Measurements from ENCODE around the gene DUOX1.

DUOX1 gene

DNA sequence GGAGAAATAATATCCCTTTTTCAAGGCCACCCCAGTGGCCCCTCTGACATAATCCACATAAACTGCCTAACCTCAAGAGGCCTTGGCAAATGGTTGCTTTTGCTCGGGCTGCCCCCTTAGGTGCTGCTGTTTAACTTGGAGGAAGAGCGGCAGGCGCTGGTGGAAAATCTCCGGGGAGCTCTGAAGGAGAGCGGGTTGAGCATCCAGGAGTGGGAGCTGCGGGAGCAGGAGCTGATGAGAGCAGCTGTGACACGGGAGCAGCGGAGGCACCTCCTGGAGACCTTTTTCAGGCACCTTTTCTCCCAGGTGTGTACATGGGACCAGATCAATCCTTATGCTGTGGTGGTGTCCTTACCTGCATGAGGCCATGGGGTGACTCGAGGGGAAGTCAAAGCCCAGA, 15.0 kb downstream of the DUOX1 start:
- DNase-seq: no peak

DNA sequence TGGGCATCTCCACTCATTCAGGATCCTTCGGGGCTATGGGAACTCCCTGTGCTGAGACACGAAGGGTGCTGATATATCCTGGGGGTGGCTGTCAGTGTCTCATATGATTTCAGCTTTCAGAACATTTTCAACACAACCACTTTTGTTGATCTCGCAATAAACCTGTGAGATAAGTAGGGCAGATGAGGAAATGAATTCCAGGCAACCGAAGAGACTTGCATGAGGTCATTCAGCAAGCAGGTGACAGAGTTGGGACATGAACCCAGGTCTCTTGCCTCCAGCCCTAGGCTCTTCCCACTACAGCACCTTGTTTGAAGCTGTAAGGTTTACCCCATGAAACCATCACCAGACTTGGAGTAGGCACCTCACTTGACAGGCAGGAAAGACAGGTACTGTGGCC, 16.6 kb downstream of the DUOX1 start:
- no peak for DNase-seq

DNA sequence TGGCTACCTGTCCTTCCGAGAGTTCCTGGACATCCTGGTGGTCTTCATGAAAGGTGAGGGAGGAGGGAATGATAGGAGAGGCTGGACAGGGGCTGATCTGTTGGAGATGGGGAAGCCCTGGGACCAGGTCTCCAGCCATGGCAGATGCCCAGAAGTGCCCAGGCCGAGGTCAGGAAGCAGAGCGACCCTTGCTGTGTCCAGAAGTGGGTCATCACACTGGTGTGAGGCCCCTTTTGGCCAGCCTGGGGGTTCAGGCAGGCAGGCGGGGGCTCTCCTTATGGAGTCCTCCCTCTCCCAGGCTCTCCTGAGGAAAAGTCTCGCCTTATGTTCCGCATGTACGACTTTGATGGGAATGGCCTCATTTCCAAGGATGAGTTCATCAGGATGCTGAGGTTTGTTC, 17.8 kb downstream of the DUOX1 start:
- DNase-seq: no peak

DNA sequence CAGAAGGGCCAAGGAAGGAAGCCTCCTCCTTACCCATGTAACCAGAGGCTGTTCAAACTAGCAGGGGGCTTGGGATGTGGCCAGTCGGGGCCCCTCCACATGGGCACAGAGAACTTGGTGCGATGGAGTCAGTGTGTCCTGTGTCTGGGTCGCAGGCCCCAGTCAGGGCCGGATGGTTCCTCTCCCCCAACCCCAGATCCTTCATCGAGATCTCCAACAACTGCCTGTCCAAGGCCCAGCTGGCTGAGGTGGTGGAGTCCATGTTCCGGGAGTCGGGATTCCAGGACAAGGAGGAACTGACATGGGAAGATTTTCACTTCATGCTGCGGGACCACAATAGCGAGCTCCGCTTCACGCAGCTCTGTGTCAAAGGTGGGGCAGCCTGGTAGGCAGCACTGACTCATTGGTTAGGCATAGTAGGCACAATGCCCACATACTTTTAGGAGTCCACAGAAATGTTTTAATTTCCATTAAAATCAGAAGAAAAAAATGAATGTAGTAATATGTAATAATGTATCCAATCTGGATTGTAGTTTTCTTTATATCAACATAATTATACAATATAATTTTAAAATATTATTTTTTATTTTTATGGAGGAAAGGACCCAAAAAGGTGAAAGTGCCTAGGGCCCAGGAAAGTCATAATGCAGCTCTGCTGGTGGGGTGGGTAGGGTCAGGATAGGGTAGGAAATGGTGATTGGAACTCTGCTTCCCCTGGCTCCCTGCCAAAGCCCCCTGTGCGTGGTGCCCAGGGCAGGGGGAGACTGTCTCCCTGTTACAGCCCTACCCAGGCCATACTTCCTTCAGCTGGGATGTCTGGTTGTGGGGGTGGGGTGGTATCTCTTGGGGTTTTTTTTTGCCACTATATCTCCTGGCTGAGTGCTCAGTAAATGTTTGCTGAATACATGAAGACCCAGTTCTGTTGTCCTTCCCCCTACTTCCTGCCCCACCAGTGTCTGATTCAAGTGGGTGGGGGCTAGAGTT, 18.6 kb downstream of the DUOX1 start:
- DNase-seq: no peak

DNA sequence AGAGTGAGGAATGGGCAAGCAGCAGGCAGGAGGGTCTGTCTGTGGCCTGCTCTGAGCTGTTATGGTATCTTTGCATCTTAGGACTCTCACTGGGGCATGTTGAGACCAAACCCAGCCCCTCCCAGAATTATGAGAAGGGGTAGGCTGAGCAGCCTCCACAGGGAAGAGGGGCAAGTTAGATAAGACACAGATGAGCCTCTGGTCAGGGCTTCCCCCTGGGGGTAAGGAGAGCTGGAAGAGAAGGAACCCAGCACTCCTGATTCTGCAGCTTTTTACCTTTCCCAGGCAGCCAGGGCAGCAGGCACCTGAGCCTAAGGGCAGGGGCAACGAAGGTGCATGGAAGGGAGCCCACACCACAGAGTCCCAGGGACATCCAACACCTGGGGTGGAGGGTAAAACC, 19.3 kb downstream of the DUOX1 start:
- no peak for DNase-seq

DNA sequence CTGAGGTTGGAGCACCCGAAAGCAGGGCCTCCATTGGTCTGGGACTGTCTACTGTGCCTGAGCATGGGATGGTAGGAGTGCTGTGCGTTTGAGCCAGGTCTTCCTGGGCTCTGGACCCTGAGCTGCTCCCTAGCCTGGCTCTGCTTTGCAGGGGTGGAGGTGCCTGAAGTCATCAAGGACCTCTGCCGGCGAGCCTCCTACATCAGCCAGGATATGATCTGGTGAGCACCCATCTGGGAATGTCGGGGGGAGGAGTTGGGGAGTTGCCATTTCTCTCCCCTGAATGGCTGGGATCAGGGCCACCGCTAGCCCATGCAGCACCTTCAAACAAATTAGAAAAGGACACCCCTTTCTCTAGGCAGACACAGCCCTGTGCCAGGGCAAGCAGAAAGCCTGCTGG, 20.7 kb downstream of the DUOX1 start:
- no peak for DNase-seq

GRCh38 chr15:45150997-45151396, 21.2 kb downstream of the DUOX1 start:
- DNase-seq: no peak

GRCh38 chr15:45151998-45152828, 22.4 kb downstream of the DUOX1 start:
- no peak for DNase-seq

- DNase-seq: no peak
These were observed 25.9 kb downstream of the DUOX1 start for GRCh38 chr15:45155739-45156138.

DNA sequence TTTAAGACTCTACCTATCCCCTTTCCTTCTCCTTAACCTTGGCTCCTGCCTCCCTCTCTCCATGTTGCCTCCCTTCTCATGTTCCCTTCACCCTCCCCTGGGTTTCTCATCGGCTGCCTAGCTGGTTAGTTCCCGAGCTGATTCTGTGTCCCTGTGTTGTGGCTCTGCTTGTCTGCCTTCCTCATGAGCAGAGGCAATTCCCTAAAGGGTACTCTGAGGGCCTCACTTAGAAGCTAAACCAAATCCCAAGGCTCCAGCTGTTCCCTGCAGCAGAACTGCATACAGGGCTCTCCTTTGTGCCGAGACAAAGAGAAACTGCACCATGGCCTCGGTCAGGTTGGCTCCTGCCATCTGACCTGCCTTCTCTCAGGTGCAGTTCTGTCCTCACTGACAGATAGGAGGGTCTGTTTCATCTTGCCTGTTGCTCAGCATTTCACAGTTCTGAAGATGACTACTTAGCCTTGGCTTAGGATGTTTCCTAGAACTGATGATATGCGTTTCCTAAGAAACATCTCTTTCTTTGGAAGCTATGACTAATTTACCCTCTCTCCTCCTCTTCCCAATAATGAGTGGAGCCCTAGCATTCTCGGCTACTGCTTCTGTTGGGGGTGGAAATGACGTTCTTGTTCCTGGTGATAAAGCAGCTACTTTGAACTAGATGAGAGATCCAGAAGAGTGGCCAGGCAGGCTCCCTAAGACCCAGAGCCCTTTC, 27.1 kb downstream of the DUOX1 start:
- peak; percentile 17 for DNase-seq

DNA sequence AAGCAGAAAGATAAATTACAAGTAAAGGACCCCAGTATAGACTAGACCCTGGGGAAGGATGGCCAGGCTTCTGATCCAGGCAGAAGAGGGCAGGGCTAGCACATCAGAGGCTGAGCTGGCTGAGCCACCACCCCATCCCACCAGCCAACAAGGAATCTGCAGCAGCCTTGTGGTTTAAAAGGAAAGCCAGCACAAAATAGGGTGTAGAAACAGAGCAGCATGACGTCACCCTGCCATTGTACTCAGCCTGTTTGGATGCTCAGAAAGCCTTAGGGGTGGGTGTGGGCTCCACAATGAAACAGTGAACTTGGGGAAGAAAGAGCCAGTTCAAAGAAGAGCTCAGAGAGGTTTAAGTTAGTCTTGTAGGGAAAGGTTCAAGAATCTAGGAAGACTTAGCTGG, 28.2 kb downstream of the DUOX1 start:
- DNase-seq: peak; percentile 28

DNA sequence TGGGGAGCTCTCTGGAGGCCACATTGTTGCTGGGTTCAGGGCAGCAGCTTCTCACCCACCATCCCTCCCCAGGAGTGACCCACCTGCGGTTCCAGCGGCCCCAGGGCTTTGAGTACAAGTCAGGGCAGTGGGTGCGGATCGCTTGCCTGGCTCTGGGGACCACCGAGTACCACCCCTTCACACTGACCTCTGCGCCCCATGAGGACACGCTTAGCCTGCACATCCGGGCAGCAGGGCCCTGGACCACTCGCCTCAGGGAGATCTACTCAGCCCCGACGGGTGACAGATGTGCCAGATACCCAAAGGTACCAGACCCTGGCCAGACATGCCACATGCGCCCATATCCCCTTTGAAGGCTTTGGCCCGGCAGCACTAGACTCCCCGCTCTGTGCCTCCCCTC, 31.9 kb downstream of the DUOX1 start:
- no peak for DNase-seq

- peak; percentile 69 for DNase-seq
These were observed 33.1 kb downstream of the DUOX1 start for GRCh38 chr15:45162771-45163507.

- no peak for DNase-seq
These were observed 33.7 kb downstream of the DUOX1 start for GRCh38 chr15:45163508-45163856.

- no peak for DNase-seq
These were observed 35.1 kb downstream of the DUOX1 start for GRCh38 chr15:45164914-45165313.

GRCh38 chr15:45165536-45165935, 35.7 kb downstream of the DUOX1 start:
- DNase-seq: no peak

DNA sequence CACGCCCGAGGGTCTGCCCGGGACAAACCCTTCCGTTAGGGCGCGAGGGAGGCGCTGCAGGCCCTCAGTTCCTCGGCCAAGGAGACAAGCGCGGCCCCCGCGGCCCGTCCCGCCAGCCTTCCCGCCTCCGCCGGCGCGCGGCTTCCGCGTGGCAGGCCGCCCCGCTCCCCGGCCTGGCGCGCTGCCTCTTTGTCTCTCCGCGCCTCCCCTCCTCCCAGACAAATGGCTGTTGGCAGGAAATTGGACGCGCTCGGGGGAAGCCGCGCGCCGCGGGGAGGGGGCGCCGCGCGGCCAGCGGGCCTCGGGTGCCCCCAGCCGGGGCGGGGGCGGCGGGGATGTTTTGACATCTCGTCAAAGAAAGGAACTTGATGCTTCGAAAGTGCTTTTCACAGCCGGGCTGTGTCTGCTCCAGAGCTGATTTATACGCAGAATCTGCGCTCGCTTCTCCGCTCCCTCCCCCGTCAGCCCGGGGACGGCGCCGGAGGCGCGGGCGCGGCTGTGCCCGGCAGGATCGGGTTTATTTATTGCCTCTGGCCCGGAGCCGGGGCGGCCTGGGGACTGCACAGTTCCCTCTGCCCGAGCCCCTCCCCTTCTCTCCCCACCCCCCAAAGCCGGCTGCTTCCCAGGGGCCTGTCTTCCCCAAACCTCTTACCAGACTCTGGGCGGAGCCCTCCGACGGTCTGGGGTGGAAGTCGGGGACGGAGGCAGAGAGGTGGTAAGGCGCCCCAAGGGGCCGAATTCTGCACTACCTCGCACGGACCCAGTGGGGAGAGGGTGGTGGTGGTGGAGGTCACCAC, 37.2 kb downstream of the DUOX1 start:
- DNase-seq: peak; percentile 94

- no peak for DNase-seq
These were observed 37.9 kb downstream of the DUOX1 start for GRCh38 chr15:45167631-45168205.

GRCh38 chr15:45168286-45168685, 38.5 kb downstream of the DUOX1 start:
- no peak for DNase-seq

- no peak for DNase-seq
These were observed 39.2 kb downstream of the DUOX1 start for GRCh38 chr15:45168751-45169551.

Measured in activated CD4-positive, alpha-beta T cell treated with anti-CD3 and anti-CD28 coated beads, Interleukin-2, Interleukin-6, amounts not matched to agents 100 ng/mL and 50 ng/mL, durations not matched to agents 16 hours and 8 hours (primary cell).